ENCODE results near the gene BEST1. TPM values are rescaled to one million over a fixed set of nuclear protein-coding genes. Genes with fewer than 3 reads are reported as not detected.
A peak's percentile ranks its signal among the peaks of the same experiment; 100 is the strongest.

Gene BEST1
- 1 to 10 TPM in 5 of 6 experiments, under 1 TPM in 1; 0.92 to 2.0 (median 1.9) TPM for total RNA-seq (2021; fragmentation: NEBNext Ultra II Directional; extraction: Animal tissue kit (Norgen Biotek cat#: 25700))
- long read RNA-seq, partial matches to known transcripts, result 0 of 2 reads
- long read RNA-seq, other reads (novel, unspliced or antisense), result 2 of 2 reads

GRCh38 chr11:61950035-61950547 is at the start of gene BEST1:
BEST1 (plus strand) TSS chr11:61950351; CDS start chr11:61951807, 1,456 bp downstream.
- DNase-seq, result no peak
- Mint-ChIP-seq H3K27me3 (ENCODE audit: insufficient read depth) (peaks cover 5% of the 10 kb centered on the region; the same call in 1 of the 2 replicates), H3K36me3 (ENCODE audit: low read depth) (no peaks in the 10 kb centered on the region), H3K9me3 (no peaks in the 10 kb centered on the region), H3K4me1 (ENCODE audit: low read depth) (peaks cover 34% of the 10 kb centered on the region), H3K4me3 (peak within 1 kb of the TSS; percentile 34; the same call in 1 of the 2 replicates), H3K27ac (peak within 1 kb of the TSS; percentile 68)
- no peak for TF ChIP-seq CTCF (IDR thresholded peaks at IDR 0.05)

- Mint-ChIP-seq H3K27me3 (ENCODE audit: insufficient read depth) (peaks cover 1% of the 10 kb centered on the region; the same call in 1 of the 2 replicates), H3K4me3 (no peak overlapping the region), H3K9me3 (no peaks in the 10 kb centered on the region), H3K4me1 (ENCODE audit: low read depth) (peaks cover 5% of the 10 kb centered on the region; the same call in 1 of the 2 replicates), H3K36me3 (ENCODE audit: low read depth) (no peaks in the 10 kb centered on the region), H3K27ac (no peak overlapping the region)
- no peak for TF ChIP-seq CTCF (IDR thresholded peaks at IDR 0.05)
- no peak for DNase-seq
Measured at GRCh38 chr11:61901397-61901796, 48.8 kb upstream of the BEST1 start.

- Mint-ChIP-seq H3K36me3 (ENCODE audit: low read depth) (no peaks in the 10 kb centered on the region), H3K4me1 (ENCODE audit: low read depth) (peaks cover 5% of the 10 kb centered on the region; the same call in 1 of the 2 replicates), H3K4me3 (no peak overlapping the region), H3K27me3 (ENCODE audit: insufficient read depth) (peaks cover 1% of the 10 kb centered on the region; the same call in 1 of the 2 replicates), H3K27ac (no peak overlapping the region), H3K9me3 (no peaks in the 10 kb centered on the region)
- no peak for TF ChIP-seq CTCF (IDR thresholded peaks at IDR 0.05)
- DNase-seq, result no peak
Measured at GRCh38 chr11:61902313-61902712, 47.8 kb upstream of the BEST1 start.

- Mint-ChIP-seq H3K9me3 (no peaks in the 10 kb centered on the region), H3K36me3 (ENCODE audit: low read depth) (no peaks in the 10 kb centered on the region), H3K4me3 (no peak overlapping the region), H3K27ac (no peak overlapping the region), H3K4me1 (ENCODE audit: low read depth) (peaks cover 5% of the 10 kb centered on the region; the same call in 1 of the 2 replicates), H3K27me3 (ENCODE audit: insufficient read depth) (peaks cover 3% of the 10 kb centered on the region; the same call in 1 of the 2 replicates)
- TF ChIP-seq CTCF (IDR thresholded peaks at IDR 0.05), result no peak
- DNase-seq, result no peak
Measured at GRCh38 chr11:61903845-61904244, 46.3 kb upstream of the BEST1 start.

GRCh38 chr11:61904539-61905048 is 45.6 kb upstream of the BEST1 start:
- no peak for TF ChIP-seq CTCF (IDR thresholded peaks at IDR 0.05)
- no peak for DNase-seq
- Mint-ChIP-seq H3K27ac (no peak overlapping the region), H3K4me1 (ENCODE audit: low read depth) (no peaks in the 10 kb centered on the region), H3K9me3 (no peaks in the 10 kb centered on the region), H3K36me3 (ENCODE audit: low read depth) (no peaks in the 10 kb centered on the region), H3K4me3 (no peak overlapping the region), H3K27me3 (ENCODE audit: insufficient read depth) (peaks cover 3% of the 10 kb centered on the region; the same call in 1 of the 2 replicates)

All from HFFc6 (cell line).